Measurements from ENCODE around the gene MFSD2B.

MFSD2B gene

GRCh38 chr2:24051833-24052232 lies 41.9 kb downstream of the MFSD2B start:
- H3K36me3 Mint-ChIP-seq (ENCODE audit: low read depth) = peaks cover 4% of the 10 kb centered on the region
- no peak for TF ChIP-seq CTCF (IDR thresholded peaks at IDR 0.05; ENCODE audit: unreplicated experiment in 3 of 3)
- H3K27me3 Mint-ChIP-seq (ENCODE audit: low read depth) = no peaks in the 10 kb centered on the region
- no peak overlapping the region for H3K4me3 Mint-ChIP-seq
- no peaks in the 10 kb centered on the region for H3K9me3 Mint-ChIP-seq
- H3K27ac Mint-ChIP-seq = no peak overlapping the region
- H3K4me1 Mint-ChIP-seq = peaks cover 5% of the 10 kb centered on the region

- no peak overlapping the region for H3K27ac Mint-ChIP-seq
- H3K36me3 Mint-ChIP-seq (ENCODE audit: low read depth) = peaks cover 4% of the 10 kb centered on the region
- TF ChIP-seq CTCF (IDR thresholded peaks at IDR 0.05; ENCODE audit: unreplicated experiment in 3 of 3) = no peak
- H3K27me3 Mint-ChIP-seq (ENCODE audit: low read depth) = no peaks in the 10 kb centered on the region
- no peak overlapping the region for H3K4me3 Mint-ChIP-seq
- H3K4me1 Mint-ChIP-seq = no peaks in the 10 kb centered on the region
- no peaks in the 10 kb centered on the region for H3K9me3 Mint-ChIP-seq
Observed at GRCh38 chr2:24052951-24053350, 43.1 kb downstream of the MFSD2B start.

- H3K36me3 Mint-ChIP-seq (ENCODE audit: low read depth) = peaks cover 4% of the 10 kb centered on the region
- no peak overlapping the region for H3K27ac Mint-ChIP-seq
- H3K4me1 Mint-ChIP-seq = no peaks in the 10 kb centered on the region
- no peak for TF ChIP-seq CTCF (IDR thresholded peaks at IDR 0.05; ENCODE audit: unreplicated experiment in 3 of 3)
- H3K4me3 Mint-ChIP-seq = no peak overlapping the region
- H3K9me3 Mint-ChIP-seq = no peaks in the 10 kb centered on the region
- no peaks in the 10 kb centered on the region for H3K27me3 Mint-ChIP-seq (ENCODE audit: low read depth)
Observed at GRCh38 chr2:24054366-24055010, 44.6 kb downstream of the MFSD2B start.

- Mint-ChIP-seq H3K4me3 (no peak overlapping the region), H3K36me3 (ENCODE audit: low read depth) (peaks cover 4% of the 10 kb centered on the region), H3K27me3 (ENCODE audit: low read depth) (no peaks in the 10 kb centered on the region), H3K27ac (no peak overlapping the region), H3K4me1 (no peaks in the 10 kb centered on the region), H3K9me3 (no peaks in the 10 kb centered on the region)
- TF ChIP-seq CTCF (IDR thresholded peaks at IDR 0.05; ENCODE audit: unreplicated experiment in 3 of 3) = no peak
Observed at GRCh38 chr2:24055750-24056149, 45.9 kb downstream of the MFSD2B start.

GRCh38 chr2:24058564-24059271 lies 48.8 kb downstream of the MFSD2B start:
- Mint-ChIP-seq H3K4me3 (no peak overlapping the region), H3K9me3 (no peaks in the 10 kb centered on the region), H3K36me3 (ENCODE audit: low read depth) (peaks cover 8% of the 10 kb centered on the region), H3K4me1 (no peaks in the 10 kb centered on the region), H3K27ac (no peak overlapping the region), H3K27me3 (ENCODE audit: low read depth) (no peaks in the 10 kb centered on the region)
- TF ChIP-seq CTCF (IDR thresholded peaks at IDR 0.05; ENCODE audit: unreplicated experiment in 3 of 3) = no peak

- H3K4me1 Mint-ChIP-seq = no peaks in the 10 kb centered on the region
- no peak for TF ChIP-seq CTCF (IDR thresholded peaks at IDR 0.05; ENCODE audit: unreplicated experiment in 3 of 3)
- H3K36me3 Mint-ChIP-seq (ENCODE audit: low read depth) = peaks cover 40% of the 10 kb centered on the region
- no peaks in the 10 kb centered on the region for H3K9me3 Mint-ChIP-seq
- H3K4me3 Mint-ChIP-seq = no peak overlapping the region
- H3K27me3 Mint-ChIP-seq (ENCODE audit: low read depth) = no peaks in the 10 kb centered on the region
- no peak overlapping the region for H3K27ac Mint-ChIP-seq
Observed at GRCh38 chr2:24065341-24065740, 55.5 kb downstream of the MFSD2B start.

Data from nephron (organoid).